ENCODE data around the gene P2RY8.

The P2RY8 gene

DNA sequence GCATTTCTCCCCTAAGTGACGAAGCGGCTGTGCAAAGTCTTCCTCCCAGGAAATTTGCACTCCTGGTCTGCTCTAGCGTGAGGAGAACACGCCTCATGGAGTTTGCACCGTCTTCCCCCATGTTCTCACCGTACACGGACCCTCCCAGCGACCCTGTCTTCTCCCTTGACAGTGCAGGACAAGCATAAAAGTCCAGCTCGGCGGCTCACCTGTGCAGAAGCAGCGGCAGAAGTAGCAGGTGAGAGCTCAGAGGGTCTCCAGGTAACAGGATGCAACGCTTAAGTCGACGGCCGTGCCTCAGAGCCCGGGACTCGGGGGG lies 314 bp downstream of the P2RY8 start:
- DNase-seq (ENCODE audit: low spot score), result no peak
- TF ChIP-seq, protein P1, sequence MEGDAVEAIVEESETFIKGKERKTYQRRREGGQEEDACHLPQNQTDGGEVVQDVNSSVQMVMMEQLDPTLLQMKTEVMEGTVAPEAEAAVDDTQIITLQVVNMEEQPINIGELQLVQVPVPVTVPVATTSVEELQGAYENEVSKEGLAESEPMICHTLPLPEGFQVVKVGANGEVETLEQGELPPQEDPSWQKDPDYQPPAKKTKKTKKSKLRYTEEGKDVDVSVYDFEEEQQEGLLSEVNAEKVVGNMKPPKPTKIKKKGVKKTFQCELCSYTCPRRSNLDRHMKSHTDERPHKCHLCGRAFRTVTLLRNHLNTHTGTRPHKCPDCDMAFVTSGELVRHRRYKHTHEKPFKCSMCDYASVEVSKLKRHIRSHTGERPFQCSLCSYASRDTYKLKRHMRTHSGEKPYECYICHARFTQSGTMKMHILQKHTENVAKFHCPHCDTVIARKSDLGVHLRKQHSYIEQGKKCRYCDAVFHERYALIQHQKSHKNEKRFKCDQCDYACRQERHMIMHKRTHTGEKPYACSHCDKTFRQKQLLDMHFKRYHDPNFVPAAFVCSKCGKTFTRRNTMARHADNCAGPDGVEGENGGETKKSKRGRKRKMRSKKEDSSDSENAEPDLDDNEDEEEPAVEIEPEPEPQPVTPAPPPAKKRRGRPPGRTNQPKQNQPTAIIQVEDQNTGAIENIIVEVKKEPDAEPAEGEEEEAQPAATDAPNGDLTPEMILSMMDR (IDR thresholded peaks at IDR 0.05; ENCODE audit: borderline replicate concordance, control extremely low read depth, extremely low read depth, insufficient read depth, missing control alignments), result no peak

DNA sequence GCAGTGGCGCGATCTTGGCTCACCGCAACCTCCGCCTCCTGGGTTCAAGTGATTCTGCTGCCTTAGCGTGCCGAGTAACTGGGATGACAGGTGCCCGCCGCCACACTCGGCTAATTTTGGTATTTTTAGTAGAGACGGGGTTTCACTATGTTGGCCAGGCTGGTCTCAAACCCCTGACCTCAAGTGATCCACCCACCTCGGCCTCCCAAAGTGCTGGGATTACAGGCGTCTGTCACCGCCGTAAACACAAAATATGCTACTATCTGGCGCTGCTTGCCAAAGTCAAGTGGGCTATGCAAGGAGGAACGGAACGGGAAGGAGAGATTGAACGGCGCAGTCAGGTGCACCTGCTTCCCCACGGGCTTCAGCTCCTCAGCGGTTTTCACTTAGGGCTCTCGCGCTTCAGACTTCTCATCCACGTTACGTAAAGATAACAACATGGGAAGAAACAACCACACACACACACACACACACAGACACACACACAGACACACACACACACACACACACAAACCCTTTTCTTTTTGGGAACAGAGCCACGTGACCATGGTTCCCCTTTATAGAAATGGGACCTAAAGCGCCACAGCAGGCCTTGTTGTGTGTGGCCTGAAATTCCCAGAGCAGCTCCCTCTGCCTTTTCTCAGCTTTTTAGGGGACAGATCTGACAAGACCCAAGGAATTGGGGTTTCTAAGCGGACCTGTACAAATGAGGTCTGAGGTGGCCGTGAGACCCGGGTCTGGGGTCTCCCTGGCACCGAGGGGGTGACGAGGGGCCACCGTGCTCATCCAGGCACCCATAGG lies 1.5 kb downstream of the P2RY8 start:
- in situ Hi-C loops (cut with MboI; ENCODE audit: low sequenced_read_pairs, unreplicated experiment), result no loop called here
- peak; percentile 51 for DNase-seq (ENCODE audit: low spot score)

More for the DNA sequence above, 314 bp downstream of the P2RY8 start:
- in situ Hi-C loops (cut with MboI; ENCODE audit: low sequenced_read_pairs, unreplicated experiment), result no loop called here

DNA sequence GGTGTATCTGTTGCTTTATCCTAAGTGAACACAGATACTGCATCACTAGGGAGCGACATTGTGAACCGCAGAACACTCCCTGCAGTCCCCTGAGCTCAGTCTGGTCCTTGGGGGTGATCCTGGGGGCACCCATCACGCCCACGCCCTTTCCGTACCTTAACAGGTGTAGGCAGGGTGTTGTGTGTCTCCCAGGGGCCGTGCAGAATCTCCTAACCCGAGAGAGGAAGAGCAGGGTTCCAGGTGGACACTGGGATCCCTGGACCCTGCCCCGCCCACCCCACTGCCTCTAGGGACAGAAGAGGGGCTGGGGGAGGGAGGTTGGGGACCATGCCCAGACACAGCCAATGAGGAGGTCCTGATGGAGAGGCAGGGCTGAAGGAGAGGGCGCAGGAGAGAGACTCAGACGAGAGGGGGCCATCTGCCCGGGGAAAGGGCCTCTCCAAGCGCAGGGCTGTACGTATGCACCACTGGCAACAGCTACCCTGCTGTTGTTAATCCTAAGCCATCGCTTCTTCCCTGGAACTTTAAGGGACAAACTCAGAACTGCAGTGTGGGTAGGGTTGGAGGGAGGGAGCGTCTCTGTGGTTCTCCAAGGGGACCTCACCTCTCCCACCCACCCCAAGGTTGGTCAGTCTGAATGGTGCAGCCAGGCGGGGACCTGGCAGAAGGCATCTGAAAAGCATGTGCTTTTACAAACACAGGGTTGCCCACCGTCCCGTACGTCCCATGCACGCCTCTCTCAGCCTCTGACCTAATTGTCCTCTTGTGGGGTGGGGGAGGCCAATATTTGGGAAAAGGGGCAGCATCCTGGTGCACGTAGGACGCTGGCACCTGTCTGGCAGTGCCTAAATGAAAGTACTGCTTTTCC lies 2.5 kb downstream of the P2RY8 start:
- in situ Hi-C loops (cut with MboI; ENCODE audit: low sequenced_read_pairs, unreplicated experiment), result no loop called here
- TF ChIP-seq, protein P1 (IDR thresholded peaks at IDR 0.05; ENCODE audit: borderline replicate concordance, control extremely low read depth, extremely low read depth, insufficient read depth, missing control alignments), result no peak
- DNase-seq (ENCODE audit: low spot score), result peak; percentile 50

More for the DNA sequence above, 1.5 kb downstream of the P2RY8 start:
- TF ChIP-seq, protein P1 (IDR thresholded peaks at IDR 0.05; ENCODE audit: borderline replicate concordance, control extremely low read depth, extremely low read depth, insufficient read depth, missing control alignments), result no peak

DNA sequence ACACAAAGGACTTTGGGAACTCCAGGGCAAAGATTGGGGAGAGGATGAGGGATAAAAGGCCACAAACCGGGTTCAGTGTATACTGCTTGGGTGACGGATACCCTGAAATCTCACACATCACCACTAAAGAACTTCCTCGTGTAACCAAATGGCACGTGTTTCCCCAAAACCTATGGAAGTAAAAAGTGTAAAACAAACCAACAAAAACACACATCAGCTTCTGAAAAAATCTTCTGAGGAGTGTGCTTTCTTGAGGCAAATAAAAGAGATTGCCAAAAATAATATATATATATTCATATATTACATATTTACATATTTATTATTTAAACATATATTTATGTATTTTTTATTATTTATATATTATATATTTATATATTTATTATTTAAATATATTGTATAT lies 3.9 kb downstream of the P2RY8 start:
- TF ChIP-seq, protein P1 (IDR thresholded peaks at IDR 0.05; ENCODE audit: borderline replicate concordance, control extremely low read depth, extremely low read depth, insufficient read depth, missing control alignments), result no peak
- DNase-seq (ENCODE audit: low spot score), result no peak
- in situ Hi-C loops (cut with MboI; ENCODE audit: low sequenced_read_pairs, unreplicated experiment), result no loop called here

DNA sequence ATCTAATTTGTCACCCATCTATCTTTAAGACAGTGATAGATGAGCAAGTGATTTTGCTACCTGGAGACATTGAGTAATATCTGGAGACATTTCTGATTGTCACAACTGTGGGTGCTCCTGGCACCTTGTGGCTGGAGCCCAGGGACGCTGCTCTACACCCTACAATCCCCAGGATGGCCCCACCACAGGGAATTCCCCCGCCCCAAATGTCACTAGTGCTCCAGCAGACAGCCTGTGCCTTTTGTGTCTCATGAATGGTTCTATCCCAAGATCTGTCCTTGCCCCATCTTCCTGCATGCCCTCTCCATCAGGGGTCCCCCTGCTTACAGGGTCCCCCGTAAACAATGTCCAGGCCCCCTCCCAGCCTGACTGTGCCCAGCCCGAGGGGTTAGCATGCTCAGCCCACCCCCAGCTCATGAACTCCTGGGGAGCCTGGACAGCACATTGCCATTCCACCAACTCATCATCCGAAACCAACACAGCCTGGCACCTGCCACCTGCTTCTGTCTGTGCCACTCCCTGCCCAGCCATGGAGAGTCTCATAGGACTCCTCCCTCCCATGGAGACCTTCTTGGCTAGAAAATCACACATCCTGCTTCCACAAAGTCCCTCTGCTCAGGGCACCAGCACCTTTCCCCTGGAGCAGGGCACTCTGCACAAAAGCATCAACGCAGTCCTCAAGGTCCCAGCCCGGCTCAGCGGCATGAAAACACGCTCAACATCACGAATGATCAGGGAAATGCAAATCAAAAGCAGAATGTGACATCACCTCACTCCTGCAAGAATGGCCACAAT lies 5.7 kb downstream of the P2RY8 start:
- in situ Hi-C loops (cut with MboI; ENCODE audit: low sequenced_read_pairs, unreplicated experiment), result no loop called here
- TF ChIP-seq, protein P1 (IDR thresholded peaks at IDR 0.05; ENCODE audit: borderline replicate concordance, control extremely low read depth, extremely low read depth, insufficient read depth, missing control alignments), result no peak
- DNase-seq (ENCODE audit: low spot score), result no peak

DNA sequence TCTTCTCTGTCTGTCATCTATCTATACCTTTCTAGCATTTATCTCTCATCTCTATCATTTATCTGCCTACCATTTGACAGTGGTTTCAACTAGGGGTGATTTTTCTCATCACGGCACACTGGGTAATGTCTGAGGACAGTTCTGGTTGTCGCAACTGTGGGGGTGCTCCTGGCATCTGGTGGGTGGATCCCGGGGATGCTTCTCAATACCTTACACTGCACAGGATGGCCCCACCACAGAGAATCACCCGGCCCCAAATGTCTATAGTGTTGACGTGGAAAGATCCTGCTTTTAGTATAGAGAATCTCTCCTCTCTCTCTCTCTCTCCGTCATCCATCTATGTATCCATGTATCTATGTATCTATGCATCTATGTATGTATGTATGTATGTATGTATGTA lies 7.2 kb downstream of the P2RY8 start:
- TF ChIP-seq, protein P1 (IDR thresholded peaks at IDR 0.05; ENCODE audit: borderline replicate concordance, control extremely low read depth, extremely low read depth, insufficient read depth, missing control alignments), result no peak
- in situ Hi-C loops (cut with MboI; ENCODE audit: low sequenced_read_pairs, unreplicated experiment), result loop anchor here (10.0 kb wide), 1 partner anchor 65 kb away; no protein-coding TSS in a partner anchor
- DNase-seq (ENCODE audit: low spot score), result no peak
